K562 (cell line): ENCODE measurements around the gene TSR3. TPM values are rescaled to one million over a fixed set of nuclear protein-coding genes. Genes with fewer than 3 reads are reported as not detected.
"Not testable (repeated sequence)": the region's sequence is repeated elsewhere in the genome, so short reads cannot be mapped to it uniquely, and the experiment has no call there.

ENCODE experiments used
- ATAC-seq: fragments of 200-7000 bp; cut with Tn5 transposase; 3 replicates; pipeline ENCODE4 v1.9.1; 2020; ENCODE audit warnings: moderate library complexity
- BruUV-seq: library from RNA; stranded (reverse); fragments of 400-500 nt; replicated peaks from 2 replicates; lab custom pipeline; 2021; lab: Mats Ljungman, UMichigan
- CTCF ChIA-PET: fragments of 300-600 bp; formaldehyde crosslinking; extraction: SDS; loops from one replicate; lab custom pipeline; 2021; ENCODE audit warnings: low intra/inter-chr PET ratio; lab: Yijun Ruan, JAX
- POLR2A ChIA-PET: fragments of 300-600, 350-650 bp; sonication (Branson Sonifier 250); formaldehyde crosslinking; extraction: SDS; loops from one replicate; lab custom pipeline; 2021; ENCODE audit warnings: antibody characterized with exemption, inconsistent platforms; lab: Yijun Ruan, JAX
- DNase-seq, 4 experiments: peaks; one replicate each; pipeline versions ENCODE4 v3.0.0 to v3.0.0-alpha.2; 2011 to 2018; ENCODE audit warnings: low spot score in 3 of 4, mixed read lengths in 3 of 4; ENCODE audit errors: extremely low read depth in 1 of 4
- FAIRE-seq: peaks from 2 replicates; lab custom pipeline; 2011; peaks lifted over from hg19 to GRCh38; lab: Jason Lieb, UNC
- H2AFZ ChIP-seq: 2 replicates; pipeline ENCODE4 v1.6.0; 2011; ENCODE audit warnings: low read depth, low read length, control low read depth, inconsistent platforms
- H3K27ac ChIP-seq: fragments of 200-600 bp; 3 replicates; pipeline ENCODE4 v1.8.0; 2011; ENCODE audit warnings: low read depth, mild to moderate bottlenecking, control low read depth, inconsistent platforms, low read length, moderate library complexity, mixed read lengths; ENCODE audit errors: extremely low read depth
- H3K27me3 ChIP-seq, 2 experiments: fragments of 300-600 bp in 1 of 2; 2 replicates in 1 of 2; 3 replicates in 1 of 2; pipeline versions ENCODE4 v1.6.0 to v1.8.0; 2011; ENCODE audit warnings: inconsistent platforms in 2 of 2, low read length in 2 of 2, mild to moderate bottlenecking in 1 of 2, mixed read lengths in 1 of 2, moderate library complexity in 1 of 2; ENCODE audit not compliant: control insufficient read depth in 2 of 2, insufficient read depth in 2 of 2
- H3K36me3 ChIP-seq: fragments of 300-600 bp; 3 replicates; pipeline ENCODE4 v1.8.0; 2011; ENCODE audit warnings: mild to moderate bottlenecking, low read length, inconsistent platforms; ENCODE audit not compliant: control insufficient read depth, insufficient read depth
- H3K4me1 ChIP-seq, 2 experiments: fragments of 200-600 bp in 1 of 2; replicated peaks in 1 of 2; 2 replicates in 1 of 2; 3 replicates in 1 of 2; pipeline versions ENCODE4 v1.5.1 to v1.8.0; 2011; ENCODE audit warnings: inconsistent platforms in 2 of 2, low read length in 2 of 2, mild to moderate bottlenecking in 1 of 2, mixed read lengths in 1 of 2, moderate library complexity in 1 of 2; ENCODE audit not compliant: control insufficient read depth in 2 of 2, insufficient read depth in 2 of 2
- H3K4me2 ChIP-seq: 2 replicates; pipeline ENCODE4 v1.6.1; 2011; ENCODE audit warnings: low read length, control low read depth, inconsistent platforms, mixed read lengths; ENCODE audit not compliant: insufficient read depth
- H3K4me3 ChIP-seq: fragments of 200-600 bp; sonication (generic), shearing (Covaris generic); 2 replicates; pipeline ENCODE4 v1.5.1; 2016; ENCODE audit warnings: control low read depth, inconsistent platforms
- H3K79me2 ChIP-seq: fragments of 200-600 bp; 3 replicates; pipeline ENCODE4 v1.8.0; 2011; ENCODE audit warnings: low read length, inconsistent platforms; ENCODE audit not compliant: control insufficient read depth, insufficient read depth
- H3K9ac ChIP-seq, 2 experiments: 2 replicates each; pipeline versions ENCODE4 v1.6.0 to v1.6.1; 2011; ENCODE audit warnings: low read depth in 2 of 2, low read length in 2 of 2, control low read depth in 1 of 2, inconsistent platforms in 1 of 2, mild to moderate bottlenecking in 1 of 2, mixed read lengths in 1 of 2; ENCODE audit not compliant: insufficient read depth in 1 of 2
- H3K9me1 ChIP-seq: one replicate; pipeline ENCODE4 v1.6.0; 2011; ENCODE audit warnings: inconsistent platforms, mild to moderate bottlenecking, low read length, moderate library complexity; ENCODE audit not compliant: control insufficient read depth, insufficient read depth
- H3K9me3 ChIP-seq: replicated peaks from 2 replicates; pipeline ENCODE4 v1.5.1; 2011; ENCODE audit warnings: low read depth, low read length, inconsistent platforms; ENCODE audit not compliant: control insufficient read depth, insufficient read depth
- H4K20me1 ChIP-seq: replicated peaks from 2 replicates; pipeline ENCODE4 v1.6.1; 2011; ENCODE audit warnings: low read length, inconsistent platforms, mixed read lengths; ENCODE audit not compliant: control insufficient read depth, insufficient read depth
- BCOR ChIP-seq: fragments of 450-650 bp; IDR thresholded peaks from 2 replicates; pipeline ENCODE4 v1.6.1; 2016
- KDM5B ChIP-seq: fragments of 200-600 bp; sonication (generic); IDR thresholded peaks from 2 replicates; pipeline ENCODE4 v1.6.1; 2012; ENCODE audit warnings: low read depth, mild to moderate bottlenecking, moderate library complexity, low read length, control low read depth, inconsistent platforms; ENCODE audit not compliant: insufficient replicate concordance
- RAD51 ChIP-seq: fragments of 450-650 bp; IDR thresholded peaks from 2 replicates; pipeline ENCODE4 v1.7.1; 2016; ENCODE audit warnings: low read depth, mild to moderate bottlenecking, borderline replicate concordance
- ZBTB34 ChIP-seq: fragments of 250-450 bp; sonication (Bioruptor Pico); IDR thresholded peaks from 2 replicates; pipeline ENCODE4 v1.8.0; 2021; ENCODE audit warnings: mild to moderate bottlenecking, moderate library complexity
- ZKSCAN1 ChIP-seq: fragments of 150-350 bp; IDR thresholded peaks from 2 replicates; pipeline ENCODE4 v1.6.1; 2016; ENCODE audit warnings: low read depth, low read length
- WGBS: fragments of 100-300 bp; shearing (Covaris generic); methylation state at CpG from one replicate; pipeline ENCODE4 v1.1.6; 2016; ENCODE audit warnings: low coverage, mixed read lengths; ENCODE audit not compliant: insufficient coverage; ENCODE audit errors: missing lambda C conversion rate; 5-methylcytosine and 5-hydroxymethylcytosine counted together
- in situ Hi-C: fragments of 300-500 bp; cut with MboI; formaldehyde crosslinking; loops from 4 replicates; pipeline ENCODE4 v1.15.0; 2018; ENCODE audit warnings: inconsistent platforms, mixed read lengths
- intact Hi-C: fragments of 100-400 bp; cut with micrococcal nuclease; formaldehyde crosslinking; loops from 2 replicates; pipeline ENCODE4 v1.14.2; 2022
- polyA plus RNA-seq, 8 experiments: library from polyadenylated mRNA; depleted of rRNA in 4 of 8; stranded (reverse) in 5 of 8; unstranded in 3 of 8; fragments of >200 nt; fragmentation: Nextera tagmentation in 2 of 8; fragmentation: Illumina TruSeq in 1 of 8; extraction: Ambion mirVana in 2 of 8; extraction: Trizol in 1 of 8; gene quantifications; 2 replicates each; pipeline versions ENCODE4 v1.2.1 to v1.2.3, GENCODE V29; 2011 to 2014; ENCODE audit warnings: inconsistent platforms in 1 of 8, missing spikeins in 1 of 8
- total RNA-seq, 7 experiments: library from RNA; depleted of rRNA in 6 of 7; stranded (reverse); fragments of >200 nt in 6 of 7; fragmentation: Illumina TruSeq in 2 of 7; extraction: Trizol in 2 of 7; gene quantifications; 2 replicates each; pipeline versions ENCODE4 v1.2.1 to v1.2.3, GENCODE V29; 2011 to 2021; ENCODE audit warnings: low replicate concordance in 1 of 7

Gene TSR3
- total and polyA plus RNA-seq, 9 of the 15 experiments (the other 6 are each of a cell fraction or from before 2014, with no cell fraction given) = 1.5 to 74.8 (median 16.5) TPM

DNA sequence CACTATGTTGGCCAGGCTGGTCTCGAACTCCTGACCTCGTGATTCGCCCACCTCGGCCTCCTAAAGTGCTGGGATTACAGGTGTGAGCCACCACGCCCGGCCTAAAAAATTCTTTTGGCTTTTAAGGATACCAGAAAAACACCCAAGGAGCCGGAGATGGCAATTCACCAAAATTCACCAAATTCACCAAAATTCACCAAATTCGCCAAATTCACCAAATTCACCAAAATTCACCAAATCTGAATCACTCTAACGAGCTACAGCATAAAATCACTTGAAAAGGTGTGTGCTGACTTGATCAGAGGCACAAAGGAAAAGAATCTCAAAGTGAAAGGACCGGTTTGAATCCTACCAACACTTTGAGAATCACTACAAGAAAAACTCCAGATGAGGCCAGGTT, 22.7 kb downstream of the TSR3 start:
- in situ Hi-C loops, H3K27ac ChIP-seq, ATAC-seq, intact Hi-C loops, H3K9ac ChIP-seq, H3K9me3 ChIP-seq, H3K9me1 ChIP-seq, H3K27me3 ChIP-seq, BruUV-seq, H4K20me1 ChIP-seq, CTCF ChIA-PET, H3K4me2 ChIP-seq, H2AFZ ChIP-seq, FAIRE-seq, DNase-seq, H3K79me2 ChIP-seq, H3K4me3 ChIP-seq: not testable (repeated sequence)
- H3K4me1 ChIP-seq = peaks cover 17 to 64% of the 10 kb centered on the region in 2 experiments
- POLR2A ChIA-PET = interaction anchor here (0.6 kb wide), 1 partner anchor 49 kb away, joined by 3 read pairs; no protein-coding TSS in a partner anchor
- peaks cover 14% of the 10 kb centered on the region; the same call in 1 of the 3 replicates for H3K36me3 ChIP-seq
- WGBS = 81% methylated on average over 10 of the region's 10 CpGs
- TF ChIP-seq ZKSCAN1 (peak; percentile 69; the same call in 1 of the 2 replicates), RAD51 (0 out of 2 replicates have a peak, but pooled peaks have one; percentile 50), ZBTB34 (CRISPR knock-in tag) (peak; percentile 93), BCOR (0 out of 2 replicates have a peak, but pooled peaks have one; percentile 11), KDM5B (peak; percentile 42)

DNA sequence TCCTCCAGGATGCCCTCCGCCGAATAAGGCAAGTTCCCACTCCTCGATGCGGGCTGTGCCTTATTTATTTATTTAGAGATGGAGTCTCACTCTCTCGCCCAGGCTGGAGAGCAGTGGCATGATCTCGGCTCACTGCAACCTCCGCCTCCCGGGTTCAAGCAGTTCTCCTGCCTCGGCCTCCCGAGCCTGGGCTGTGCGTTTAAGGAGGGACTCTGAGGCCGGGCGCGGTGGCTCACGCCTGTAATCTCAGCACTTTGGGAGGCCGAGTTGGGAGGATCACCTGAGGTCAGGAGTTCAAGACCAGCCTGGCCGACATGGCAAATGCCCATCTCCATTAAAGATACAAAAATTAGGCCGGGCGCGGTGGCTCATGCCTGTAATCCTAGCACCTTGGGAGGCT, 23.5 kb downstream of the TSR3 start:
- H4K20me1 ChIP-seq, H3K27me3 ChIP-seq, H3K4me2 ChIP-seq, FAIRE-seq, H3K9ac ChIP-seq, H3K79me2 ChIP-seq, ATAC-seq, DNase-seq, BruUV-seq, H3K27ac ChIP-seq, H2AFZ ChIP-seq, in situ Hi-C loops, POLR2A ChIA-PET, CTCF ChIA-PET, H3K9me3 ChIP-seq, intact Hi-C loops, H3K4me3 ChIP-seq, H3K9me1 ChIP-seq: not testable (repeated sequence)
- 70% methylated on average over 17 of the region's 20 CpGs for WGBS
- Histone ChIP-seq H3K4me1 (peaks cover 17 to 63% of the 10 kb centered on the region in 2 experiments), H3K36me3 (peaks cover 22% of the 10 kb centered on the region; the same call in 1 of the 3 replicates)
